K562 (cell line): ENCODE data around the gene CAPN5. TPM values are rescaled to one million over a fixed set of nuclear protein-coding genes. Genes with fewer than 3 reads are reported as not detected.
A peak's percentile ranks its signal among the peaks of the same experiment; 100 is the strongest.

Experiments
- ATAC-seq: fragments of 200-7000 bp; cut with Tn5 transposase; 3 replicates; pipeline ENCODE4 v1.9.1; 2020; ENCODE audit warnings: moderate library complexity
- BruUV-seq: library from RNA; stranded (reverse); fragments of 400-500 nt; replicated peaks from 2 replicates; lab custom pipeline; 2021; lab: Mats Ljungman, UMichigan
- CTCF ChIA-PET: fragments of 300-600 bp; formaldehyde crosslinking; extraction: SDS; loops from one replicate; lab custom pipeline; 2021; ENCODE audit warnings: low intra/inter-chr PET ratio; lab: Yijun Ruan, JAX
- POLR2A ChIA-PET: fragments of 300-600, 350-650 bp; sonication (Branson Sonifier 250); formaldehyde crosslinking; extraction: SDS; loops from one replicate; lab custom pipeline; 2021; ENCODE audit warnings: antibody characterized with exemption, inconsistent platforms; lab: Yijun Ruan, JAX
- DNase-seq, 4 experiments: peaks; one replicate each; pipeline versions ENCODE4 v3.0.0 to v3.0.0-alpha.2; 2011 to 2018; ENCODE audit warnings: low spot score in 3 of 4, mixed read lengths in 3 of 4; ENCODE audit errors: extremely low read depth in 1 of 4
- FAIRE-seq: peaks from 2 replicates; lab custom pipeline; 2011; peaks lifted over from hg19 to GRCh38; lab: Jason Lieb, UNC
- H2AFZ ChIP-seq: 2 replicates; pipeline ENCODE4 v1.6.0; 2011; ENCODE audit warnings: low read depth, low read length, control low read depth, inconsistent platforms
- H3K27ac ChIP-seq: fragments of 200-600 bp; 3 replicates; pipeline ENCODE4 v1.8.0; 2011; ENCODE audit warnings: low read depth, mild to moderate bottlenecking, control low read depth, inconsistent platforms, low read length, moderate library complexity, mixed read lengths; ENCODE audit errors: extremely low read depth
- H3K27me3 ChIP-seq, 2 experiments: fragments of 300-600 bp in 1 of 2; 2 replicates in 1 of 2; 3 replicates in 1 of 2; pipeline versions ENCODE4 v1.6.0 to v1.8.0; 2011; ENCODE audit warnings: inconsistent platforms in 2 of 2, low read length in 2 of 2, mild to moderate bottlenecking in 1 of 2, mixed read lengths in 1 of 2, moderate library complexity in 1 of 2; ENCODE audit not compliant: control insufficient read depth in 2 of 2, insufficient read depth in 2 of 2
- H3K36me3 ChIP-seq: fragments of 300-600 bp; 3 replicates; pipeline ENCODE4 v1.8.0; 2011; ENCODE audit warnings: mild to moderate bottlenecking, low read length, inconsistent platforms; ENCODE audit not compliant: control insufficient read depth, insufficient read depth
- H3K4me1 ChIP-seq, 2 experiments: fragments of 200-600 bp in 1 of 2; replicated peaks in 1 of 2; 2 replicates in 1 of 2; 3 replicates in 1 of 2; pipeline versions ENCODE4 v1.5.1 to v1.8.0; 2011; ENCODE audit warnings: inconsistent platforms in 2 of 2, low read length in 2 of 2, mild to moderate bottlenecking in 1 of 2, mixed read lengths in 1 of 2, moderate library complexity in 1 of 2; ENCODE audit not compliant: control insufficient read depth in 2 of 2, insufficient read depth in 2 of 2
- H3K4me2 ChIP-seq: 2 replicates; pipeline ENCODE4 v1.6.1; 2011; ENCODE audit warnings: low read length, control low read depth, inconsistent platforms, mixed read lengths; ENCODE audit not compliant: insufficient read depth
- H3K4me3 ChIP-seq: fragments of 200-600 bp; sonication (generic), shearing (Covaris generic); 2 replicates; pipeline ENCODE4 v1.5.1; 2016; ENCODE audit warnings: control low read depth, inconsistent platforms
- H3K79me2 ChIP-seq: fragments of 200-600 bp; 3 replicates; pipeline ENCODE4 v1.8.0; 2011; ENCODE audit warnings: low read length, inconsistent platforms; ENCODE audit not compliant: control insufficient read depth, insufficient read depth
- H3K9ac ChIP-seq, 2 experiments: 2 replicates each; pipeline versions ENCODE4 v1.6.0 to v1.6.1; 2011; ENCODE audit warnings: low read depth in 2 of 2, low read length in 2 of 2, control low read depth in 1 of 2, inconsistent platforms in 1 of 2, mild to moderate bottlenecking in 1 of 2, mixed read lengths in 1 of 2; ENCODE audit not compliant: insufficient read depth in 1 of 2
- H3K9me1 ChIP-seq: one replicate; pipeline ENCODE4 v1.6.0; 2011; ENCODE audit warnings: inconsistent platforms, mild to moderate bottlenecking, low read length, moderate library complexity; ENCODE audit not compliant: control insufficient read depth, insufficient read depth
- H3K9me3 ChIP-seq: replicated peaks from 2 replicates; pipeline ENCODE4 v1.5.1; 2011; ENCODE audit warnings: low read depth, low read length, inconsistent platforms; ENCODE audit not compliant: control insufficient read depth, insufficient read depth
- H4K20me1 ChIP-seq: replicated peaks from 2 replicates; pipeline ENCODE4 v1.6.1; 2011; ENCODE audit warnings: low read length, inconsistent platforms, mixed read lengths; ENCODE audit not compliant: control insufficient read depth, insufficient read depth
- ARID1B ChIP-seq: fragments of 450-650 bp; IDR thresholded peaks from 2 replicates; pipeline ENCODE4 v1.6.1; 2016; ENCODE audit warnings: antibody characterized with exemption, mild to moderate bottlenecking, inconsistent platforms
- CTBP1 ChIP-seq: fragments of 450-650 bp; IDR thresholded peaks from 2 replicates; pipeline ENCODE4 v1.6.1; 2016; ENCODE audit warnings: borderline replicate concordance
- ERF ChIP-seq: fragments of 450-650 bp; formaldehyde crosslinking; IDR thresholded peaks from 2 replicates; pipeline ENCODE4 v1.4.0; 2020; ENCODE audit warnings: mild to moderate bottlenecking, mixed read lengths
- FOXM1 ChIP-seq, 2 experiments: fragments of 450-650 bp in 1 of 2; sonication (generic) in 1 of 2; formaldehyde crosslinking in 1 of 2; IDR thresholded peaks; 2 replicates each; pipeline versions ENCODE4 v1.6.1 to v1.9.0; 2017 to 2022; ENCODE audit warnings: low read depth in 2 of 2, mild to moderate bottlenecking in 2 of 2, missing genetic modification reagents in 1 of 2, moderate library complexity in 1 of 2
- GATA2 ChIP-seq: sonication (generic); formaldehyde crosslinking; IDR thresholded peaks from 2 replicates; pipeline ENCODE4 v1.4.0; 2020; ENCODE audit warnings: mild to moderate bottlenecking, missing genetic modification reagents
- HDAC1 ChIP-seq, 2 experiments: fragments of 450-650 bp; IDR thresholded peaks; 2 replicates each; pipeline ENCODE4 v1.6.1; 2016 to 2017; ENCODE audit warnings: inconsistent platforms in 1 of 2, mild to moderate bottlenecking in 1 of 2, moderate library complexity in 1 of 2
- HEY1 ChIP-seq: fragments of 250-450 bp; sonication (Bioruptor Pico); IDR thresholded peaks from 2 replicates; pipeline ENCODE4 v1.5.0; 2020; ENCODE audit warnings: mild to moderate bottlenecking, moderate library complexity, borderline replicate concordance
- MTF1 ChIP-seq: fragments of 250-450 bp; sonication (Bioruptor Pico); IDR thresholded peaks from 2 replicates; pipeline ENCODE4 v1.9.0; 2021; ENCODE audit warnings: moderate library complexity, mild to moderate bottlenecking, inconsistent platforms, borderline replicate concordance
- RHOXF2B ChIP-seq: fragments of 250-450 bp; sonication (Bioruptor Pico); conservative IDR thresholded peaks from 2 replicates; pipeline ENCODE4 v1.5.1; 2021
- SMARCA4 ChIP-seq: fragments of 450-650 bp; IDR thresholded peaks from 2 replicates; pipeline ENCODE4 v1.6.1; 2016
- SP2 ChIP-seq: IDR thresholded peaks from 2 replicates; pipeline ENCODE4 v1.6.1; 2011; ENCODE audit warnings: mild to moderate bottlenecking, low read depth, low read length, moderate library complexity; ENCODE audit not compliant: poor library complexity, severe bottlenecking; ENCODE audit errors: extremely low read depth
- ZBTB8A ChIP-seq: fragments of 450-650 bp; IDR thresholded peaks from 2 replicates; pipeline ENCODE4 v1.6.1; 2018; ENCODE audit warnings: mild to moderate bottlenecking, moderate library complexity; ENCODE audit not compliant: partially characterized antibody
- ZFPM2 ChIP-seq: fragments of 250-450 bp; sonication (Bioruptor Pico); IDR thresholded peaks from 2 replicates; pipeline ENCODE4 v1.5.1; 2022; ENCODE audit warnings: mild to moderate bottlenecking
- ZNF143 ChIP-seq: sonication (generic); formaldehyde crosslinking; IDR thresholded peaks from 2 replicates; pipeline ENCODE4 v1.9.0; 2022; ENCODE audit warnings: mild to moderate bottlenecking, missing genetic modification reagents
- ZNF586 ChIP-seq: fragments of 450-650 bp; formaldehyde crosslinking; conservative IDR thresholded peaks from 2 replicates; pipeline ENCODE4 v1.4.0; 2020; ENCODE audit warnings: mild to moderate bottlenecking, moderate library complexity
- ZNF75A ChIP-seq: fragments of 450-650 bp; formaldehyde crosslinking; IDR thresholded peaks from 2 replicates; pipeline ENCODE4 v1.4.0; 2020; ENCODE audit warnings: mild to moderate bottlenecking
- WGBS: fragments of 100-300 bp; shearing (Covaris generic); methylation state at CpG from one replicate; pipeline ENCODE4 v1.1.6; 2016; ENCODE audit warnings: low coverage, mixed read lengths; ENCODE audit not compliant: insufficient coverage; ENCODE audit errors: missing lambda C conversion rate; 5-methylcytosine and 5-hydroxymethylcytosine counted together
- in situ Hi-C: fragments of 300-500 bp; cut with MboI; formaldehyde crosslinking; loops from 4 replicates; pipeline ENCODE4 v1.15.0; 2018; ENCODE audit warnings: inconsistent platforms, mixed read lengths
- intact Hi-C: fragments of 100-400 bp; cut with micrococcal nuclease; formaldehyde crosslinking; loops from 2 replicates; pipeline ENCODE4 v1.14.2; 2022
- polyA plus RNA-seq, 8 experiments: library from polyadenylated mRNA; depleted of rRNA in 4 of 8; stranded (reverse) in 5 of 8; unstranded in 3 of 8; fragments of >200 nt; fragmentation: Nextera tagmentation in 2 of 8; fragmentation: Illumina TruSeq in 1 of 8; extraction: Ambion mirVana in 2 of 8; extraction: Trizol in 1 of 8; gene quantifications; 2 replicates each; pipeline versions ENCODE4 v1.2.1 to v1.2.3, GENCODE V29; 2011 to 2014; ENCODE audit warnings: inconsistent platforms in 1 of 8, missing spikeins in 1 of 8
- total RNA-seq, 7 experiments: library from RNA; depleted of rRNA in 6 of 7; stranded (reverse); fragments of >200 nt in 6 of 7; fragmentation: Illumina TruSeq in 2 of 7; extraction: Trizol in 2 of 7; gene quantifications; 2 replicates each; pipeline versions ENCODE4 v1.2.1 to v1.2.3, GENCODE V29; 2011 to 2021; ENCODE audit warnings: low replicate concordance in 1 of 7
- TF ChIP-seq, protein P1 (sequence below): fragments of 250-450 bp; sonication (Bioruptor Pico); IDR thresholded peaks from 2 replicates; pipeline ENCODE4 v1.8.0; 2022; ENCODE audit warnings: inconsistent platforms, mild to moderate bottlenecking, moderate library complexity, borderline replicate concordance
- TF ChIP-seq, protein P2 (sequence below), 2 experiments: fragments of 200-800 bp in 1 of 2; sonication (Bioruptor generic) in 1 of 2; sonication (generic) in 1 of 2; formaldehyde crosslinking in 1 of 2; IDR thresholded peaks in 1 of 2; conservative IDR thresholded peaks in 1 of 2; 2 replicates each; pipeline versions ENCODE4 v1.5.0 to v1.6.1; 2016 to 2020; ENCODE audit warnings: missing compliant biosample characterization in 1 of 2, missing genetic modification characterization in 1 of 2, missing genetic modification reagents in 1 of 2

CAPN5 gene
- total and polyA plus RNA-seq, 9 of the 15 experiments (the other 6 are each of a cell fraction or from before 2014, with no cell fraction given), result 0.04 to 0.44 (median 0.14) TPM; not detected in 2

DNA sequence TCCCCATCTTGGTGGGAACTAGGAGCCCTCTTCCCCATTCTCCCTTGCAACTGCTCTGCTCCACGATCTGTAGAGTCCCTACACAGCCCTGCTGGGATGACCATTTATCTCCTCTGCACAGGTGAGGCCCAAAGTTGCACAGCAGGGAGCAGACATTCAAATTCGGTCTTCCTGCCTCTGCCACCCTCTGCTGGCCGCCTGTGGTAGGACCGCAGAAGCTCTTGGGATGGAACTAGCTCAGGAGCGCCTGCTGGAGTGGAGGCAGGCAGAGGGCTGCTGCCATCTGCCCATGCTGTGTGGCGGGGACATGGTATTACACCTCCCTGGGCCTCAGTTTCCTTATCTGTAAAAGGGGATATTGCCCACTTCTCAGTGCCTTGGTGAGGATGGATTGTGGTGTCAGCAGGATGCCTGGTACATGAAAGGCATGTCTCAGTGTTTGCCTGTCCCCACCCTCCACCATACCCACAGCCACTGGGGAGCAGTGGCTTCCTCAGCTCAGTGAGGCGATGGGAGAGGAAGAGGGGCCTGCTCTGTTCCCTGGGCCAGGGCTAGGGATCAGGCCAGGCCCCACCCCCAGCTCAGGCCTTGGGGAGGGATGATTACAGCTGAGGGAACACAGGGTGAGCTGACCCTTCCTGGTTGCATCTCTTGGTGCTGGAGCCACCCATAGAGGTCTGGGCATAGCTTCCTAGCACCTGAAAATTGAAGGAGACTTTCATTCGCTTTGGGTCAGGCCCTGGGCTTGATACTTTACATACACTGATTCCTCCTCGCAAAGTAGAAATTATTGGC lies 24.6 kb downstream of the CAPN5 start:
- Histone ChIP-seq H3K9me3 (no peaks in the 10 kb centered on the region), H3K27me3 (peaks cover 0 to 30% of the 10 kb centered on the region in 2 experiments; a peak in 3 of 5 replicates), H3K79me2 (no peaks in the 10 kb centered on the region), H3K4me2 (no peak overlapping the region), H3K9ac (no peak overlapping the region), H3K4me3 (no peak overlapping the region), H3K36me3 (no peaks in the 10 kb centered on the region), H2AFZ (no peak overlapping the region), H3K4me1 (peaks cover 0 to 20% of the 10 kb centered on the region in 2 experiments; a peak in 3 of 5 replicates), H3K27ac (no peak overlapping the region), H3K9me1 (no peaks in the 10 kb centered on the region), H4K20me1 (peaks cover 7% of the 10 kb centered on the region; the same call in 1 of the 2 replicates)
- BruUV-seq, result no TSS peak
- ChIA-PET CTCF (interaction anchor here (0.7 to 3.9 kb wide), 4 partner anchors 36 to 357 kb away, joined by 3 to 50 read pairs (median 6); no protein-coding TSS in a partner anchor), POLR2A (interaction anchor here (0.6 to 1.2 kb wide), 4 partner anchors 9 to 1689 kb away, joined by 3 to 4 read pairs (median 3); no protein-coding TSS in a partner anchor)
- intact Hi-C loops, result loop anchor here (1.0 to 5.0 kb wide), 3 partner anchors 19 to 359 kb away; no protein-coding TSS in a partner anchor
- ATAC-seq (peak; percentile 95), DNase-seq (peak; percentile 82 to 87 (median 85)), FAIRE-seq (peak; percentile 98)
- in situ Hi-C loops, result loop anchor here (5.0 kb wide), 1 partner anchor 44 kb away; no protein-coding TSS in a partner anchor
- 6% methylated on average over 9 of the region's 9 CpGs for WGBS
- TF ChIP-seq ARID1B, result no peak
- no peak for TF ChIP-seq FOXM1 (IDR thresholded peaks at IDR 0.05; ENCODE audit: low read depth)
- no peak for TF ChIP-seq FOXM1 (CRISPR knock-in tag; IDR thresholded peaks at IDR 0.05; ENCODE audit: low read depth)
- TF ChIP-seq SP2, result no peak
- no peak for TF ChIP-seq ZNF586
- TF ChIP-seq ERF (CRISPR knock-in tag), result no peak
- TF ChIP-seq ZBTB8A, result no peak
- TF ChIP-seq HEY1 (CRISPR knock-in tag), result no peak
- no peak for TF ChIP-seq ZNF143
- TF ChIP-seq, protein P1, sequence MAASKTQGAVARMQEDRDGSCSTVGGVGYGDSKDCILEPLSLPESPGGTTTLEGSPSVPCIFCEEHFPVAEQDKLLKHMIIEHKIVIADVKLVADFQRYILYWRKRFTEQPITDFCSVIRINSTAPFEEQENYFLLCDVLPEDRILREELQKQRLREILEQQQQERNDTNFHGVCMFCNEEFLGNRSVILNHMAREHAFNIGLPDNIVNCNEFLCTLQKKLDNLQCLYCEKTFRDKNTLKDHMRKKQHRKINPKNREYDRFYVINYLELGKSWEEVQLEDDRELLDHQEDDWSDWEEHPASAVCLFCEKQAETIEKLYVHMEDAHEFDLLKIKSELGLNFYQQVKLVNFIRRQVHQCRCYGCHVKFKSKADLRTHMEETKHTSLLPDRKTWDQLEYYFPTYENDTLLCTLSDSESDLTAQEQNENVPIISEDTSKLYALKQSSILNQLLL (CRISPR knock-in tag), result no peak
- TF ChIP-seq HDAC1 (IDR thresholded peaks at IDR 0.05), result no peak
- no peak for TF ChIP-seq SMARCA4
- TF ChIP-seq MTF1 (CRISPR knock-in tag), result no peak
- no peak for TF ChIP-seq ZFPM2
- TF ChIP-seq, protein P2, sequence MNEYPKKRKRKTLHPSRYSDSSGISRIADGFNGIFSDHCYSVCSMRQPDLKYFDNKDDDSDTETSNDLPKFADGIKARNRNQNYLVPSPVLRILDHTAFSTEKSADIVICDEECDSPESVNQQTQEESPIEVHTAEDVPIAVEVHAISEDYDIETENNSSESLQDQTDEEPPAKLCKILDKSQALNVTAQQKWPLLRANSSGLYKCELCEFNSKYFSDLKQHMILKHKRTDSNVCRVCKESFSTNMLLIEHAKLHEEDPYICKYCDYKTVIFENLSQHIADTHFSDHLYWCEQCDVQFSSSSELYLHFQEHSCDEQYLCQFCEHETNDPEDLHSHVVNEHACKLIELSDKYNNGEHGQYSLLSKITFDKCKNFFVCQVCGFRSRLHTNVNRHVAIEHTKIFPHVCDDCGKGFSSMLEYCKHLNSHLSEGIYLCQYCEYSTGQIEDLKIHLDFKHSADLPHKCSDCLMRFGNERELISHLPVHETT (CRISPR knock-in tag; conservative IDR thresholded peaks at IDR 0.05 in 1 of 2, IDR thresholded peaks at IDR 0.05 in 1 of 2), result no peak
- peak; percentile 85 for TF ChIP-seq CTBP1
- no peak for TF ChIP-seq RHOXF2B (CRISPR knock-in tag)
- no peak for TF ChIP-seq ZNF75A
- TF ChIP-seq GATA2, result no peak
